ENCODE measurements around the gene KRTAP10-11. TPM values are rescaled to one million over a fixed set of nuclear protein-coding genes. Genes with fewer than 3 reads are reported as not detected.

Gene KRTAP10-11
- total and polyA plus RNA-seq, 2 donors (not counting 1 experiment from before 2014, with no cell fraction given), result not detected

- POLR2A ChIA-PET, result no interaction called here
- no peak for ATAC-seq (ENCODE audit: low read depth)
- no peak overlapping the region for H2AFZ ChIP-seq (ENCODE audit: insufficient read depth, low read depth, low read length, poor library complexity, severe bottlenecking)
- no peaks in the 10 kb centered on the region for H3K36me3 ChIP-seq (replicated peaks in 1 of 2; ENCODE audit: control extremely low read depth in 1 of 2, control insufficient read depth in 1 of 2, extremely low read depth in 1 of 2, insufficient read depth in 2 of 2, low read length in 1 of 2)
- no peak overlapping the region for H3K9ac ChIP-seq (ENCODE audit: low read length)
- CTCF ChIA-PET, result no interaction called here
- intact Hi-C loops (cut with micrococcal nuclease), result no loop called here
- no peak for DNase-seq
- no peaks in the 10 kb centered on the region for H3K4me1 ChIP-seq (ENCODE audit: control insufficient read depth in 2 of 2, insufficient read depth in 2 of 2, low read length in 2 of 2)
- H4K20me1 ChIP-seq (ENCODE audit: control insufficient read depth, insufficient read depth, low read length, poor library complexity, severe bottlenecking), result no peaks in the 10 kb centered on the region
- peaks cover 15% of the 10 kb centered on the region for H3K9me3 Mint-ChIP-seq (ENCODE audit: insufficient read depth)
- no peak for TF ChIP-seq CTCF (IDR thresholded peaks at IDR 0.05)
- no peak for TF ChIP-seq EZH2 (IDR thresholded peaks at IDR 0.05; ENCODE audit: borderline replicate concordance, insufficient read depth, low read depth, low read length, poor library complexity, severe bottlenecking)
- H3K4me1 Mint-ChIP-seq, result no peaks in the 10 kb centered on the region
- H3K4me2 ChIP-seq (replicated peaks; ENCODE audit: low read depth, low read length, poor library complexity, severe bottlenecking), result no peak overlapping the region
- no peak overlapping the region for H3K4me3 Mint-ChIP-seq
- no peak overlapping the region for H3K27ac Mint-ChIP-seq
- no peak overlapping the region for H3K27ac ChIP-seq (ENCODE audit: low read length in 2 of 2)
- H3K9me3 ChIP-seq (ENCODE audit: control extremely low read depth in 1 of 3, control insufficient read depth in 2 of 3, insufficient read depth in 1 of 3, low read length in 2 of 3), result peaks cover 4 to 42% (median 25%) of the 10 kb centered on the region in 3 donors
- H3K27me3 Mint-ChIP-seq, result peaks cover 10% of the 10 kb centered on the region
- H3K79me2 ChIP-seq (ENCODE audit: control insufficient read depth, insufficient read depth, low read length), result no peaks in the 10 kb centered on the region
- WGBS (ENCODE audit: insufficient coverage), result 88% methylated on average over 13 of the region's 13 CpGs
- peaks cover 0 to 3% (median 1%) of the 10 kb centered on the region in 4 experiments for H3K27me3 ChIP-seq (replicated peaks in 1 of 4; ENCODE audit: control extremely low read depth in 1 of 4, control insufficient read depth in 3 of 4, insufficient read depth in 4 of 4, low read length in 3 of 4)
- no peak overlapping the region for H3K4me3 ChIP-seq (ENCODE audit: control extremely low read depth in 1 of 5, extremely low read depth in 1 of 5, insufficient read depth in 1 of 5, low read depth in 2 of 5, low read length in 4 of 5)
Observed at GRCh38 chr21:44612669-44613229, 33.5 kb upstream of the KRTAP10-11 start.

GRCh38 chr21:44613386-44614155, 32.6 kb upstream of the KRTAP10-11 start:
- H3K27me3 Mint-ChIP-seq, result peaks cover 4% of the 10 kb centered on the region
- peaks cover 5% of the 10 kb centered on the region for H3K4me1 Mint-ChIP-seq
- no peak overlapping the region for H3K4me3 ChIP-seq (ENCODE audit: control extremely low read depth in 1 of 5, extremely low read depth in 1 of 5, insufficient read depth in 1 of 5, low read depth in 2 of 5, low read length in 4 of 5)
- H3K4me3 Mint-ChIP-seq, result no peak overlapping the region
- ATAC-seq (ENCODE audit: low read depth) (no peak), DNase-seq (no peak)
- H3K9me3 ChIP-seq (ENCODE audit: control extremely low read depth in 1 of 3, control insufficient read depth in 2 of 3, insufficient read depth in 1 of 3, low read length in 2 of 3), result peaks cover 4 to 42% (median 25%) of the 10 kb centered on the region in 3 donors
- 94% methylated on average over 26 of the region's 26 CpGs for WGBS (ENCODE audit: insufficient coverage)
- H3K79me2 ChIP-seq (ENCODE audit: control insufficient read depth, insufficient read depth, low read length), result no peaks in the 10 kb centered on the region
- no peak overlapping the region for H3K27ac ChIP-seq (ENCODE audit: low read length in 2 of 2)
- peaks cover 4% of the 10 kb centered on the region in 2 donors for H3K4me1 ChIP-seq (ENCODE audit: control insufficient read depth in 2 of 2, insufficient read depth in 2 of 2, low read length in 2 of 2)
- no peaks in the 10 kb centered on the region for H4K20me1 ChIP-seq (ENCODE audit: control insufficient read depth, insufficient read depth, low read length, poor library complexity, severe bottlenecking)
- CTCF ChIA-PET, result no interaction called here
- intact Hi-C loops (cut with micrococcal nuclease), result no loop called here
- H3K36me3 ChIP-seq (replicated peaks in 1 of 2; ENCODE audit: control extremely low read depth in 1 of 2, control insufficient read depth in 1 of 2, extremely low read depth in 1 of 2, insufficient read depth in 2 of 2, low read length in 1 of 2), result no peaks in the 10 kb centered on the region
- no peak overlapping the region for H3K9ac ChIP-seq (ENCODE audit: low read length)
- H2AFZ ChIP-seq (ENCODE audit: insufficient read depth, low read depth, low read length, poor library complexity, severe bottlenecking), result no peak overlapping the region
- H3K27me3 ChIP-seq (replicated peaks in 1 of 4; ENCODE audit: control extremely low read depth in 1 of 4, control insufficient read depth in 3 of 4, insufficient read depth in 4 of 4, low read length in 3 of 4), result peaks cover 0 to 3% (median 1%) of the 10 kb centered on the region in 4 experiments
- peaks cover 15% of the 10 kb centered on the region for H3K9me3 Mint-ChIP-seq (ENCODE audit: insufficient read depth)
- POLR2A ChIA-PET, result no interaction called here
- no peak overlapping the region for H3K4me2 ChIP-seq (replicated peaks; ENCODE audit: low read depth, low read length, poor library complexity, severe bottlenecking)
- H3K27ac Mint-ChIP-seq, result no peak overlapping the region
- TF ChIP-seq EZH2 (IDR thresholded peaks at IDR 0.05; ENCODE audit: borderline replicate concordance, insufficient read depth, low read depth, low read length, poor library complexity, severe bottlenecking) (no peak), CTCF (IDR thresholded peaks at IDR 0.05) (no peak)

All from B cell (primary cell).